Ishikawa (cell line): ENCODE results near the gene ATP2C2.

Source experiments
- CEBPB ChIP-seq: IDR thresholded peaks from 2 replicates; pipeline ENCODE4 v1.6.1; 2012
- CREB1 ChIP-seq: IDR thresholded peaks from 2 replicates; pipeline ENCODE4 v1.6.1; 2012; ENCODE audit warnings: low read depth
- EGR1 ChIP-seq: IDR thresholded peaks from 2 replicates; pipeline ENCODE4 v1.6.1; 2012
- EP300 ChIP-seq: IDR thresholded peaks from 2 replicates; pipeline ENCODE4 v1.6.1; 2012; ENCODE audit warnings: borderline replicate concordance
- FOXM1 ChIP-seq: IDR thresholded peaks from 2 replicates; pipeline ENCODE4 v1.6.1; 2012; ENCODE audit warnings: low read depth, borderline replicate concordance
- NFIC ChIP-seq: IDR thresholded peaks from 2 replicates; pipeline ENCODE4 v1.6.1; 2012
- RAD21 ChIP-seq: IDR thresholded peaks from 2 replicates; pipeline ENCODE4 v1.6.1; 2012; ENCODE audit warnings: low read depth
- TAF1 ChIP-seq: IDR thresholded peaks from 2 replicates; pipeline ENCODE4 v1.6.1; 2012; ENCODE audit warnings: low read depth, mild to moderate bottlenecking
- TCF12 ChIP-seq: IDR thresholded peaks from 2 replicates; pipeline ENCODE4 v1.6.1; 2012; ENCODE audit warnings: low read depth
- TEAD4 ChIP-seq: IDR thresholded peaks from 2 replicates; pipeline ENCODE4 v1.6.1; 2012
- YY1 ChIP-seq: IDR thresholded peaks from 2 replicates; pipeline ENCODE4 v1.6.1; 2012; ENCODE audit warnings: low read depth
- ZBTB7A ChIP-seq: IDR thresholded peaks from 2 replicates; pipeline ENCODE4 v1.6.1; 2012; ENCODE audit warnings: low read depth
- TF ChIP-seq, protein P1 (sequence below): IDR thresholded peaks from 2 replicates; pipeline ENCODE4 v1.6.1; 2012
- TF ChIP-seq, protein P2 (sequence below): IDR thresholded peaks from 2 replicates; pipeline ENCODE4 v1.6.1; 2012; ENCODE audit warnings: low read depth, mild to moderate bottlenecking
- TF ChIP-seq, protein P3 (sequence below): IDR thresholded peaks from 2 replicates; pipeline ENCODE4 v1.6.1; 2012

Gene ATP2C2

DNA sequence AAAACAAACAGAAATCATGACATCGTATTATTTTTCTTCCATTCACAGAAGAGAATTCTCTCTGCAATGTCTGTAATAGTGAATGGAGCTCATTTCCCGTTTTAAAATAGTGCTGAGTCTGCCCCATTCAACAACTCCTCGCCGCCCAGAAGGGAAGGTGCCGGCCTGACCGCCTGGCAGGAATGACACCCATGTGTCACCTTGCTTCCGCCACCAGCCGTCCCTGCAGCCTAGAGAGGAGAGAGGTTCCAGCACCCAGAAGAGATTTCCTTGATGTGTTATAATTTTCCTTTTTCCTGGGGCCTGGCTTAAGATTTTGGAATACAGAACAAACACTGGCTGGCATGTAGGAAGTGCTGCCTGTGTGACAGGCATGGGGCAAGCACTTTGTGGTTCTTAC is 76.1 kb downstream of the ATP2C2 start:
- TF ChIP-seq TAF1, result no peak
- TF ChIP-seq TCF12, result no peak
- TF ChIP-seq TEAD4, result no peak
- TF ChIP-seq, protein P1, sequence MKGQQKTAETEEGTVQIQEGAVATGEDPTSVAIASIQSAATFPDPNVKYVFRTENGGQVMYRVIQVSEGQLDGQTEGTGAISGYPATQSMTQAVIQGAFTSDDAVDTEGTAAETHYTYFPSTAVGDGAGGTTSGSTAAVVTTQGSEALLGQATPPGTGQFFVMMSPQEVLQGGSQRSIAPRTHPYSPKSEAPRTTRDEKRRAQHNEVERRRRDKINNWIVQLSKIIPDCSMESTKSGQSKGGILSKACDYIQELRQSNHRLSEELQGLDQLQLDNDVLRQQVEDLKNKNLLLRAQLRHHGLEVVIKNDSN, result no peak
- TF ChIP-seq NFIC, result no peak
- no peak for TF ChIP-seq CREB1
- no peak for TF ChIP-seq YY1
- TF ChIP-seq EGR1, result no peak
- TF ChIP-seq, protein P2, sequence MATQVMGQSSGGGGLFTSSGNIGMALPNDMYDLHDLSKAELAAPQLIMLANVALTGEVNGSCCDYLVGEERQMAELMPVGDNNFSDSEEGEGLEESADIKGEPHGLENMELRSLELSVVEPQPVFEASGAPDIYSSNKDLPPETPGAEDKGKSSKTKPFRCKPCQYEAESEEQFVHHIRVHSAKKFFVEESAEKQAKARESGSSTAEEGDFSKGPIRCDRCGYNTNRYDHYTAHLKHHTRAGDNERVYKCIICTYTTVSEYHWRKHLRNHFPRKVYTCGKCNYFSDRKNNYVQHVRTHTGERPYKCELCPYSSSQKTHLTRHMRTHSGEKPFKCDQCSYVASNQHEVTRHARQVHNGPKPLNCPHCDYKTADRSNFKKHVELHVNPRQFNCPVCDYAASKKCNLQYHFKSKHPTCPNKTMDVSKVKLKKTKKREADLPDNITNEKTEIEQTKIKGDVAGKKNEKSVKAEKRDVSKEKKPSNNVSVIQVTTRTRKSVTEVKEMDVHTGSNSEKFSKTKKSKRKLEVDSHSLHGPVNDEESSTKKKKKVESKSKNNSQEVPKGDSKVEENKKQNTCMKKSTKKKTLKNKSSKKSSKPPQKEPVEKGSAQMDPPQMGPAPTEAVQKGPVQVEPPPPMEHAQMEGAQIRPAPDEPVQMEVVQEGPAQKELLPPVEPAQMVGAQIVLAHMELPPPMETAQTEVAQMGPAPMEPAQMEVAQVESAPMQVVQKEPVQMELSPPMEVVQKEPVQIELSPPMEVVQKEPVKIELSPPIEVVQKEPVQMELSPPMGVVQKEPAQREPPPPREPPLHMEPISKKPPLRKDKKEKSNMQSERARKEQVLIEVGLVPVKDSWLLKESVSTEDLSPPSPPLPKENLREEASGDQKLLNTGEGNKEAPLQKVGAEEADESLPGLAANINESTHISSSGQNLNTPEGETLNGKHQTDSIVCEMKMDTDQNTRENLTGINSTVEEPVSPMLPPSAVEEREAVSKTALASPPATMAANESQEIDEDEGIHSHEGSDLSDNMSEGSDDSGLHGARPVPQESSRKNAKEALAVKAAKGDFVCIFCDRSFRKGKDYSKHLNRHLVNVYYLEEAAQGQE, result no peak
- no peak for TF ChIP-seq ZBTB7A
- TF ChIP-seq EP300, result no peak
- no peak for TF ChIP-seq CEBPB
- TF ChIP-seq, protein P3, sequence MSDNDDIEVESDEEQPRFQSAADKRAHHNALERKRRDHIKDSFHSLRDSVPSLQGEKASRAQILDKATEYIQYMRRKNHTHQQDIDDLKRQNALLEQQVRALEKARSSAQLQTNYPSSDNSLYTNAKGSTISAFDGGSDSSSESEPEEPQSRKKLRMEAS, result no peak

DNA sequence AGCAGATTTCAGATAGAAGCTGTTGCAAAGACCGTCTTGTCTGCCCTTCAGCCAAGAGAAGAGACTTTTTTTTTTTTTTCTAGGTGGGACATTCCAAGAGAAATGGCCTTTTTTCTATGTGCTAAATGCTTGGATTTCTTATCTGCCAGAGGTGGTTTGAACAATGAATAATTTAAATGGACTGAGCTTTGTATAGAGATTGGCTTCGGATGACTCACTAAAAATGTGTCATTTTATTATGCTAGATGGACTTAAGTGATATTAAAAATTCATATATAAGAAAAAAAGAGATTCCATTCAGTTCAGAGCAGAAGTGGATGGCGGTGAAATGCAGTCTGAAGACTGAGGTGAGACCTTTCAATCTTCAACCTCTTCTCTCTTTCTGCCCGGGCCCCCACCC is 77.7 kb downstream of the ATP2C2 start:
- TF ChIP-seq CEBPB (no peak), TAF1 (no peak), EP300 (no peak), CREB1 (no peak), TEAD4 (no peak), RAD21 (no peak), EGR1 (no peak), YY1 (no peak), TCF12 (no peak), ZBTB7A (no peak), FOXM1 (no peak), NFIC (no peak)
- TF ChIP-seq, protein P3, result no peak
- TF ChIP-seq, protein P1, result no peak
- TF ChIP-seq, protein P2, result no peak

DNA sequence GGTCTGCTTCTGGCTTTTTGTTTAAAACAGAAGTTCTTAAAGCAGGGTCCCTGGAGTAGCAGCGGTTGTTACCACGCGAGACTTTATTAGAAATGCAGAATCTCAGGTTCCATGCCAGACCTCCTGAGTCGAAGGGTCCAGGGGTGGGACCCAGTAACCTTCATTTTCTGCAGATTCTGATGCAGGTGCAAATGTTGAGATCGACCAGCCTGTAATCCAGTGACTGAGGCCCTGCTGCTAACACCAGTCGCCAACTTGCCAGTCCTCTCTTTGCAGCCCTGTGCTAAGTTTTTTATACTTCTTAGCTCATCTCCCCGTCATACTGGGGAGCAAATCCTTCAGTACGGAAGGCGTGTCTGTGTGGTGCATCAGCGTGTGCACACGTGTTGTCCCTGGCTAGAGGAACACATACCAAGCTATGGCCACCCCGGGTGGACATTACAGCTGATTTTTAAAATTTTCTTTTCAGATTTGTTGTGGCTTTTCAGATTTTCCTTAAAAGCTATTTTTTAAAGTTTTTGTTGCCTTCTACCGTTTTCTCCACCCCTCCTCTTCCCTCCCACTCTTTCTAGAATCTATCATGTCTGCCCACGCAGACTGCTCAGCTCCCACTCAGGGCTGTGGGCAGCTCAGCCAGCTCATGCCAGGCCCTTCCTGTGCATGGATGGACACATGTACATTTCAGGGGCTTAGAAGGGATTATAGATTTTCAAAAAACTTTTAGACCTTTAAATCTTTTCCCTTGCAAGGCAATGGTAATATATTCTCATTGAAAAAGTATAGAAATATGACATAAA is 78.5 kb downstream of the ATP2C2 start:
- TF ChIP-seq NFIC (no peak), RAD21 (no peak), EGR1 (no peak), ZBTB7A (no peak)
- TF ChIP-seq, protein P2, result no peak
- TF ChIP-seq, protein P3, result no peak

DNA sequence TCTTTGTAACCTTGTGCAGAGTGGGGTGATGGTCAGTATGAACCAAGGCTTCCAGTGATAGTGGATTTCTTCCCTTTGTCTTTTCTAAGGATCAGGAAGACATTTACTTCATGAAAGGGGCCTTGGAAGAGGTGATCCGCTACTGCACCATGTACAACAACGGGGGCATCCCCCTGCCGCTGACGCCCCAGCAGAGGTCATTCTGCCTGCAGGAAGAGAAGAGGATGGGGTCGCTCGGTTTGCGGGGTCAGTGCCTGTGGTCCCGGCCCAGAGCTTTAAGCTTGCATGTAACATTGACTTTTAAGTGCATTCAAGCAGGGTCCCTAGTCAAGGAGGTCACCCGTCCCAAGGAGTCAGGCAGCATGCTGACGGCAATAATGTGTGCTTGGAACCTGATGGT is 80.1 kb downstream of the ATP2C2 start:
- TF ChIP-seq EGR1, result no peak
